ENCODE data around the gene CCDC6. TPM values are rescaled to one million over a fixed set of nuclear protein-coding genes. Genes with fewer than 3 reads are reported as not detected.
A peak's percentile ranks its signal among the peaks of the same experiment; 100 is the strongest.

The CCDC6 gene
- total and polyA plus RNA-seq, 2 of the 4 experiments (the other 2 are of a cell fraction), result 21.8 to 30.8 TPM

GRCh38 chr10:59750155-59750945 lies 156.0 kb downstream of the CCDC6 start:
- no TSS peak for BruUV-seq (replicated peaks)
- no peak overlapping the region for H4K91ac ChIP-seq (ENCODE audit: insufficient read depth, low read depth, low read length)
- dilution Hi-C loops (cut with HindIII; ENCODE audit: low sequenced_read_pairs, unreplicated experiment) (no loop called here), in situ Hi-C loops (cut with MboI; ENCODE audit: low sequenced_read_pairs) (no loop called here), intact Hi-C loops (cut with micrococcal nuclease) (no loop called here)
- ChIA-PET POLR2A (ENCODE audit: unreplicated experiment) (no interaction called here), CTCF (no interaction called here)
- H3K9me3 ChIP-seq (ENCODE audit: control insufficient read depth, insufficient read depth, low read length), result no peaks in the 10 kb centered on the region
- H3K4me3 ChIP-seq (ENCODE audit: insufficient read depth, low read depth, low read length), result no peak overlapping the region
- no peak overlapping the region for H2BK20ac ChIP-seq (ENCODE audit: low read depth, low read length)
- H3K79me1 ChIP-seq (ENCODE audit: low read depth in 1 of 2, low read length in 2 of 2), result no peaks in the 10 kb centered on the region
- no peak overlapping the region for H4K8ac ChIP-seq (ENCODE audit: low read depth in 2 of 2, low read length in 2 of 2)
- no peak overlapping the region for H2BK5ac ChIP-seq (ENCODE audit: low read depth, low read length, poor library complexity, severe bottlenecking)
- WGBS, 2 experiments (ENCODE audit: extremely low coverage in 2 of 2, insufficient read length in 1 of 2), result 40% methylated on average over 1 of the region's 12 CpGs; no CpG with 5 or more reads in 1 of the 2 experiments
- H4K5ac ChIP-seq (ENCODE audit: low read depth, low read length), result no peak overlapping the region
- H4K20me1 ChIP-seq (ENCODE audit: insufficient read depth, low read length), result no peaks in the 10 kb centered on the region
- H3K27ac ChIP-seq (ENCODE audit: insufficient read depth, low read length), result no peak overlapping the region
- no peak overlapping the region for H2AK5ac ChIP-seq (ENCODE audit: low read depth, low read length)
- no peak overlapping the region for H3K18ac ChIP-seq (ENCODE audit: low read depth, low read length)
- ATAC-seq (ENCODE audit: low read depth) (no peak), DNase-seq (peak; percentile 4)
- no peak overlapping the region for H3K4ac ChIP-seq (ENCODE audit: low read depth, low read length)
- H2BK120ac ChIP-seq (ENCODE audit: low read depth, low read length), result no peak overlapping the region
- no peak overlapping the region for H3K23ac ChIP-seq (ENCODE audit: low read depth, low read length)
- H3K36me3 ChIP-seq (ENCODE audit: control insufficient read depth, insufficient read depth, low read length), result no peaks in the 10 kb centered on the region
- H3K56ac ChIP-seq (ENCODE audit: extremely low read depth, insufficient read depth, low read length), result no peak overlapping the region
- no peak overlapping the region for H3K4me2 ChIP-seq (ENCODE audit: low read depth, low read length)
- no peak for TF ChIP-seq MAFK (IDR thresholded peaks at IDR 0.05; ENCODE audit: low read depth, low read length)
- TF ChIP-seq NFE2L2 (IDR thresholded peaks at IDR 0.05; ENCODE audit: low read depth, low read length), result no peak
- no peak for TF ChIP-seq CTCF (conservative IDR thresholded peaks at IDR 0.05; ENCODE audit: low read depth, low read length)
- no peak for TF ChIP-seq RCOR1 (IDR thresholded peaks at IDR 0.05; ENCODE audit: insufficient replicate concordance, low read length)
- TF ChIP-seq FOS (IDR thresholded peaks at IDR 0.05; ENCODE audit: low read depth, low read length), result no peak
- TF ChIP-seq ELK1 (IDR thresholded peaks at IDR 0.05; ENCODE audit: borderline replicate concordance, low read depth, low read length), result no peak
- no peak for TF ChIP-seq CEBPB (IDR thresholded peaks at IDR 0.05; ENCODE audit: low read depth, low read length)
- TF ChIP-seq RAD21 (IDR thresholded peaks at IDR 0.05; ENCODE audit: low read length), result no peak
- TF ChIP-seq CHD1 (IDR thresholded peaks at IDR 0.05; ENCODE audit: low read depth, low read length), result no peak
- TF ChIP-seq POLR2A (IDR thresholded peaks at IDR 0.05; ENCODE audit: low read depth, low read length), result no peak
- TF ChIP-seq BHLHE40 (IDR thresholded peaks at IDR 0.05; ENCODE audit: low read depth, low read length), result no peak
- TF ChIP-seq SMC3 (IDR thresholded peaks at IDR 0.05; ENCODE audit: low read depth, low read length), result no peak
- TF ChIP-seq MXI1 (IDR thresholded peaks at IDR 0.05; ENCODE audit: borderline replicate concordance, low read depth, low read length), result no peak
- no peak for TF ChIP-seq USF2 (IDR thresholded peaks at IDR 0.05; ENCODE audit: low read depth, low read length)
- TF ChIP-seq RFX5 (IDR thresholded peaks at IDR 0.05; ENCODE audit: low read depth, low read length), result no peak
- no peak for TF ChIP-seq MAZ (IDR thresholded peaks at IDR 0.05; ENCODE audit: borderline replicate concordance, low read depth, low read length)
- H2AFZ ChIP-seq (replicated peaks; ENCODE audit: low read length, poor library complexity), result no peak overlapping the region
- no peak overlapping the region for H3K9ac ChIP-seq (ENCODE audit: low read depth, low read length)
- H2BK15ac ChIP-seq (ENCODE audit: low read depth, low read length), result no peak overlapping the region
- no peak overlapping the region for H2AK9ac ChIP-seq (replicated peaks; ENCODE audit: low read depth, low read length, poor library complexity)
- H3K27me3 ChIP-seq (ENCODE audit: control insufficient read depth, insufficient read depth, low read length), result peaks cover 7% of the 10 kb centered on the region; the same call in 1 of the 2 replicates
- H3K4me1 ChIP-seq (ENCODE audit: control insufficient read depth, insufficient read depth, low read length), result no peaks in the 10 kb centered on the region
- H3K9me1 ChIP-seq (ENCODE audit: insufficient read depth, low read length), result no peaks in the 10 kb centered on the region
- H3K14ac ChIP-seq (replicated peaks; ENCODE audit: low read depth, low read length), result no peak overlapping the region

Data from IMR-90 (cell line).